HCT116 (cell line): ENCODE results near the gene TIE1.

Experiments
- ATF3 ChIP-seq: IDR thresholded peaks from 2 replicates; pipeline ENCODE4 v1.6.1; 2012
- CTCF ChIP-seq, 3 experiments: fragments of 200-600 bp in 1 of 3; sonication (generic) in 1 of 3; IDR thresholded peaks in 2 of 3; conservative IDR thresholded peaks in 1 of 3; 2 replicates each; pipeline ENCODE4 v1.5.1; 2012 to 2017; ENCODE audit warnings: low read depth in 2 of 3, low read length in 2 of 3, antibody characterized with exemption in 1 of 3, borderline replicate concordance in 1 of 3, control low read depth in 1 of 3, mild to moderate bottlenecking in 1 of 3, mixed read lengths in 1 of 3, mixed run types in 1 of 3, moderate library complexity in 1 of 3; ENCODE audit not compliant: insufficient read depth in 1 of 3
- EZH2 ChIP-seq: fragments of 200-600 bp; sonication (generic); IDR thresholded peaks from 2 replicates; pipeline ENCODE4 v1.6.1; 2017; ENCODE audit warnings: antibody characterized with exemption, mixed run types
- POLR2A ChIP-seq: IDR thresholded peaks from 2 replicates; pipeline ENCODE4 v1.7.0; 2011; ENCODE audit warnings: borderline replicate concordance; ENCODE audit not compliant: insufficient read depth, insufficient read length; ENCODE audit errors: extremely low read depth
- POLR2AphosphoS5 ChIP-seq: IDR thresholded peaks from 2 replicates; pipeline ENCODE4 v1.6.1; 2011; ENCODE audit warnings: mild to moderate bottlenecking, low read depth, low read length, moderate library complexity
- REST ChIP-seq: IDR thresholded peaks from 2 replicates; pipeline ENCODE4 v1.6.1; 2012; ENCODE audit warnings: low read depth
- SIN3A ChIP-seq: IDR thresholded peaks from 2 replicates; pipeline ENCODE4 v1.6.1; 2012; ENCODE audit warnings: low read depth
- SP1 ChIP-seq: IDR thresholded peaks from 2 replicates; pipeline ENCODE4 v1.6.1; 2012; ENCODE audit warnings: low read depth

- no peak for TF ChIP-seq SIN3A
- TF ChIP-seq SP1 = no peak
- no peak for TF ChIP-seq CTCF (IDR thresholded peaks at IDR 0.05 in 2 of 3, conservative IDR thresholded peaks at IDR 0.05 in 1 of 3; ENCODE audit: borderline replicate concordance in 1 of 3, insufficient read depth in 1 of 3, low read depth in 2 of 3, low read length in 2 of 3)
- no peak for TF ChIP-seq ATF3
- TF ChIP-seq REST = no peak
- TF ChIP-seq POLR2AphosphoS5 = no peak
- no peak for TF ChIP-seq POLR2A
- TF ChIP-seq EZH2 = no peak
Measured at GRCh38 chr1:43258370-43258769, 42.4 kb upstream of the TIE1 start.
